B cell (primary cell): ENCODE results near the gene RABL6. TPM values are rescaled to one million over a fixed set of nuclear protein-coding genes. Genes with fewer than 3 reads are reported as not detected.
A peak's percentile ranks its signal among the peaks of the same experiment; 100 is the strongest.

Experiments used
- ATAC-seq: fragments of 200-7000 bp; cut with Tn5 transposase; one replicate; pipeline ENCODE4 v1.10.0; 2021; ENCODE audit warnings: low read depth, mild to moderate bottlenecking, moderate number of reproducible peaks, moderate library complexity
- CTCF ChIA-PET: fragments of 350-600 bp; sonication (Branson Sonifier 250); formaldehyde crosslinking; loops from one replicate; lab custom pipeline; 2021; ENCODE audit warnings: antibody characterized with exemption, inconsistent platforms; lab: Charles Lee
- POLR2A ChIA-PET: fragments of 350-600 bp; sonication (Branson Sonifier 250); formaldehyde crosslinking; loops from one replicate; lab custom pipeline; 2021; ENCODE audit warnings: antibody characterized with exemption; lab: Charles Lee
- DNase-seq: peaks from one replicate; pipeline ENCODE4 v3.0.0; 2013
- H2AFZ ChIP-seq: 2 replicates; pipeline ENCODE4 v1.6.1; 2012; ENCODE audit warnings: mild to moderate bottlenecking, low read depth, low read length; ENCODE audit not compliant: insufficient read depth, poor library complexity, severe bottlenecking
- H3K27ac ChIP-seq, 2 donors: 1 replicate in 1 of 2; 2 replicates in 1 of 2; pipeline ENCODE4 v1.5.1; 2012 to 2013; ENCODE audit warnings: low read length in 2 of 2, mild to moderate bottlenecking in 2 of 2, moderate library complexity in 1 of 2
- H3K27me3 ChIP-seq, 4 experiments: fragments of 200-600 bp in 1 of 4; sonication (generic) in 1 of 4; replicated peaks in 1 of 4; 1 replicate in 2 of 4; 2 replicates in 2 of 4; pipeline versions ENCODE4 v1.6.1 to v1.7.0; 2013 to 2016; ENCODE audit warnings: low read length in 3 of 4, mild to moderate bottlenecking in 2 of 4, mixed read lengths in 1 of 4, moderate library complexity in 1 of 4; ENCODE audit not compliant: insufficient read depth in 4 of 4, control insufficient read depth in 3 of 4; ENCODE audit errors: control extremely low read depth in 1 of 4
- H3K36me3 ChIP-seq, 2 experiments: replicated peaks in 1 of 2; 1 replicate in 1 of 2; 2 replicates in 1 of 2; pipeline versions ENCODE4 v1.6.1 to v1.7.1; 2013; ENCODE audit warnings: low read length in 1 of 2; ENCODE audit not compliant: insufficient read depth in 2 of 2, control insufficient read depth in 1 of 2; ENCODE audit errors: control extremely low read depth in 1 of 2, extremely low read depth in 1 of 2
- H3K4me1 ChIP-seq, 2 donors: fragments of 200-600 bp in 1 of 2; sonication (generic) in 1 of 2; 1 replicate in 1 of 2; 2 replicates in 1 of 2; pipeline versions ENCODE4 v1.5.1 to v1.6.1; 2013 to 2017; ENCODE audit warnings: low read length in 2 of 2; ENCODE audit not compliant: control insufficient read depth in 2 of 2, insufficient read depth in 2 of 2
- H3K4me2 ChIP-seq: replicated peaks from 2 replicates; pipeline ENCODE3; 2012; ENCODE audit warnings: mild to moderate bottlenecking, low read depth, low read length; ENCODE audit not compliant: poor library complexity, severe bottlenecking
- H3K4me3 ChIP-seq, 5 experiments: fragments of 200-600 bp in 1 of 5; sonication (generic) in 1 of 5; 1 replicate in 3 of 5; 2 replicates in 2 of 5; pipeline versions ENCODE4 v1.5.1 to v1.7.0; 2011 to 2016; ENCODE audit warnings: low read length in 4 of 5, mild to moderate bottlenecking in 4 of 5, low read depth in 2 of 5, control low read depth in 1 of 5, moderate library complexity in 1 of 5; ENCODE audit not compliant: insufficient read depth in 1 of 5; ENCODE audit errors: control extremely low read depth in 1 of 5, extremely low read depth in 1 of 5
- H3K79me2 ChIP-seq: fragments of 200-600 bp; sonication (generic); one replicate; pipeline ENCODE4 v1.6.0; 2016; ENCODE audit warnings: low read length; ENCODE audit not compliant: control insufficient read depth, insufficient read depth
- H3K9ac ChIP-seq: fragments of 200-600 bp; sonication (generic); 2 replicates; pipeline ENCODE4 v1.6.1; 2017; ENCODE audit warnings: mild to moderate bottlenecking, low read length, moderate library complexity
- H3K9me3 ChIP-seq, 3 donors: one replicate each; pipeline versions ENCODE4 v1.6.1 to v1.7.1; 2013; ENCODE audit warnings: low read length in 2 of 3; ENCODE audit not compliant: control insufficient read depth in 2 of 3, insufficient read depth in 1 of 3; ENCODE audit errors: control extremely low read depth in 1 of 3
- H4K20me1 ChIP-seq: 2 replicates; pipeline ENCODE4 v1.6.0; 2012; ENCODE audit warnings: mild to moderate bottlenecking, low read length; ENCODE audit not compliant: insufficient read depth, control insufficient read depth, poor library complexity, severe bottlenecking
- H3K27ac Mint-ChIP-seq: one replicate; pipeline ENCODE4 v1.8.0; 2021; ENCODE audit warnings: mixed read lengths
- H3K27me3 Mint-ChIP-seq: one replicate; pipeline ENCODE4 v1.8.0; 2021; ENCODE audit warnings: mixed read lengths
- H3K4me1 Mint-ChIP-seq: one replicate; pipeline ENCODE4 v1.8.0; 2021; ENCODE audit warnings: mixed read lengths
- H3K4me3 Mint-ChIP-seq: one replicate; pipeline ENCODE4 v1.8.0; 2021; ENCODE audit warnings: mixed read lengths
- H3K9me3 Mint-ChIP-seq: one replicate; pipeline ENCODE4 v1.8.0; 2022; ENCODE audit warnings: mixed read lengths; ENCODE audit not compliant: insufficient read depth
- CTCF ChIP-seq: fragments of 200-600 bp; IDR thresholded peaks from one replicate; pipeline ENCODE4 v1.8.0; 2022; ENCODE audit warnings: antibody characterized with exemption, mild to moderate bottlenecking
- EZH2 ChIP-seq: IDR thresholded peaks from 2 replicates; pipeline ENCODE4 v1.6.1; 2012; ENCODE audit warnings: borderline replicate concordance, low read depth, mild to moderate bottlenecking, moderate library complexity, low read length; ENCODE audit not compliant: insufficient read depth, poor library complexity, severe bottlenecking
- WGBS: methylation state at CpG from one replicate; pipeline ENCODE4 v1.1.5; 2013; ENCODE audit warnings: missing lambda C conversion rate; ENCODE audit not compliant: insufficient coverage; 5-methylcytosine and 5-hydroxymethylcytosine counted together
- intact Hi-C: fragments of 100-400 bp; cut with micrococcal nuclease; formaldehyde crosslinking; loops from one replicate; pipeline ENCODE4 v1.10.0; 2022
- polyA plus RNA-seq: library from polyadenylated mRNA; depleted of rRNA; stranded (reverse); fragments of >200 nt; gene quantifications from 2 replicates; pipeline ENCODE4 v1.2.3, GENCODE V29; 2012
- total RNA-seq, 2 donors: library from RNA; stranded (reverse); fragments of 120-200 nt in 1 of 2; gene quantifications; 1 replicate in 1 of 2; 2 replicates in 1 of 2; pipeline versions ENCODE4 v1.2.3 to v1.2.4, GENCODE V29; 2013 to 2022

Gene RABL6
- total and polyA plus RNA-seq, 2 donors (not counting 1 experiment from before 2014, with no cell fraction given) = 33.6 to 70.5 TPM

GRCh38 chr9:136849038-136849959, 41.6 kb downstream of the RABL6 start, which contains the start of gene PHPT1:
Gene PHPT1 (plus strand): TSS chr9:136849409. CDS start chr9:136849431, 22 bp downstream.
- peak within 1 kb of the TSS; percentile 97 for H2AFZ ChIP-seq
- peak; percentile 94 for ATAC-seq

More at GRCh38 chr9:136849038-136849959, 41.6 kb downstream of the RABL6 start, which contains the start of gene PHPT1:
- intact Hi-C loops = loop anchor here (1.0 to 5.0 kb wide), 7 partner anchors 17 to 184 kb away; partner anchors contain the start of genes EDF1, FBXW5, FUT7 and PAXX
- DNase-seq = peak; percentile 99
- Mint-ChIP-seq H3K27me3 (peaks cover 7% of the 10 kb centered on the region), H3K4me3 (peak within 1 kb of the TSS; percentile 96), H3K4me1 (peaks cover 20% of the 10 kb centered on the region), H3K9me3 (no peaks in the 10 kb centered on the region), H3K27ac (peak within 1 kb of the TSS; percentile 94)
- WGBS = under 1% methylated on average over 67 of the region's 77 CpGs
- peaks cover 0 to 28% (median 9%) of the 10 kb centered on the region in 4 experiments for H3K27me3 ChIP-seq
- H3K36me3 ChIP-seq = peaks cover 0 to 4% of the 10 kb centered on the region in 2 experiments
- H4K20me1 ChIP-seq = peaks cover 23% of the 10 kb centered on the region
- peak within 1 kb of the TSS; percentile 53 to 87 (median 82) for H3K4me3 ChIP-seq
- peak within 1 kb of the TSS; percentile 99 for H3K4me2 ChIP-seq
- peaks cover 2% of the 10 kb centered on the region for H3K79me2 ChIP-seq
- TF ChIP-seq CTCF = no peak
- TF ChIP-seq EZH2 = no peak
- peak within 1 kb of the TSS in 1 of 2 donors; percentile 55 for H3K27ac ChIP-seq
- H3K9me3 ChIP-seq = peaks cover 0 to 19% (median 0%) of the 10 kb centered on the region in 3 donors
- H3K9ac ChIP-seq = peak within 1 kb of the TSS; percentile 84
- H3K4me1 ChIP-seq = peaks cover 33 to 38% of the 10 kb centered on the region in 2 donors
- ChIA-PET POLR2A (interaction anchor here (0.5 kb wide), 1 partner anchor 15 kb away, joined by 3 read pairs; no protein-coding TSS in a partner anchor), CTCF (interaction anchor here (1.1 kb wide), 1 partner anchor 35 kb away, joined by 4 read pairs; no protein-coding TSS in a partner anchor)
